SK-N-SH (cell line): ENCODE data around the gene CYFIP1. TPM values are rescaled to one million over a fixed set of nuclear protein-coding genes. Genes with fewer than 3 reads are reported as not detected.

Experiments
- CTCF ChIA-PET: fragments of 300-600, 350-600 bp; formaldehyde crosslinking; extraction: SDS; loops from one replicate; lab custom pipeline; 2021; lab: Yijun Ruan, JAX
- POLR2A ChIA-PET: fragments of 350-600 bp; sonication (Branson Sonifier 250); formaldehyde crosslinking; extraction: SDS; loops from one replicate; lab custom pipeline; 2020; ENCODE audit warnings: antibody characterized with exemption, inconsistent platforms; lab: Yijun Ruan, JAX
- DNase-seq: peaks from one replicate; pipeline ENCODE4 v3.0.0; 2012
- H2AFZ ChIP-seq: fragments of 200-600 bp; sonication (generic); 2 replicates; pipeline ENCODE4 v1.8.1; 2016; ENCODE audit warnings: antibody characterized with exemption, mild to moderate bottlenecking, low read depth
- H3F3A ChIP-seq: fragments of 200-600 bp; sonication (generic); replicated peaks from 2 replicates; pipeline ENCODE3; 2016; ENCODE audit warnings: antibody characterized with exemption, mild to moderate bottlenecking; ENCODE audit not compliant: insufficient read depth
- H3K27ac ChIP-seq, 2 experiments: fragments of 200-500 bp in 1 of 2; fragments of 200-600 bp in 1 of 2; sonication (Bioruptor generic) in 1 of 2; sonication (generic), shearing (Covaris generic) in 1 of 2; 2 replicates each; pipeline versions ENCODE4 v1.5.1 to v1.6.1; 2014 to 2016; ENCODE audit warnings: low read depth in 2 of 2, inconsistent platforms in 1 of 2, low read length in 1 of 2, mild to moderate bottlenecking in 1 of 2, mixed read lengths in 1 of 2
- H3K27me3 ChIP-seq: fragments of 200-600 bp; sonication (generic), shearing (Covaris generic); 2 replicates; pipeline ENCODE4 v1.6.1; 2016; ENCODE audit warnings: mixed run types; ENCODE audit not compliant: insufficient read depth
- H3K36me3 ChIP-seq, 2 experiments: fragments of 200-500 bp in 1 of 2; fragments of 200-600 bp in 1 of 2; sonication (Bioruptor generic) in 1 of 2; sonication (generic) in 1 of 2; replicated peaks in 1 of 2; 2 replicates each; pipeline versions ENCODE3 to v1.5.1; 2014 to 2016; ENCODE audit warnings: low read length in 1 of 2, mild to moderate bottlenecking in 1 of 2; ENCODE audit not compliant: insufficient read depth in 2 of 2, control insufficient read depth in 1 of 2
- H3K4me1 ChIP-seq, 2 experiments: fragments of 200-500 bp in 1 of 2; fragments of 200-600 bp in 1 of 2; sonication (Bioruptor generic) in 1 of 2; sonication (generic), shearing (Covaris generic) in 1 of 2; 2 replicates each; pipeline versions ENCODE4 v1.5.1 to v1.6.1; 2014 to 2016; ENCODE audit warnings: low read depth in 1 of 2, low read length in 1 of 2, mixed run types in 1 of 2; ENCODE audit not compliant: insufficient read depth in 2 of 2, control insufficient read depth in 1 of 2
- H3K4me2 ChIP-seq: fragments of 200-600 bp; sonication (generic), shearing (Covaris generic); 2 replicates; pipeline ENCODE4 v1.6.1; 2017; ENCODE audit warnings: mixed run types
- H3K4me3 ChIP-seq, 2 experiments: fragments of 200-500 bp in 1 of 2; fragments of 200-600 bp in 1 of 2; sonication (Bioruptor generic) in 1 of 2; sonication (generic), shearing (Covaris generic) in 1 of 2; 2 replicates each; pipeline versions ENCODE4 v1.5.1 to v1.8.1; 2014 to 2016; ENCODE audit warnings: low read depth in 2 of 2, inconsistent platforms in 1 of 2, low read length in 1 of 2, mild to moderate bottlenecking in 1 of 2, mixed read lengths in 1 of 2, moderate library complexity in 1 of 2
- H3K79me2 ChIP-seq: fragments of 200-600 bp; sonication (generic); 2 replicates; pipeline ENCODE4 v1.8.1; 2017; ENCODE audit warnings: mild to moderate bottlenecking; ENCODE audit not compliant: insufficient read depth
- H3K9ac ChIP-seq: fragments of 200-600 bp; sonication (generic); 2 replicates; pipeline ENCODE4 v1.6.1; 2017; ENCODE audit warnings: mixed run types
- H3K9me2 ChIP-seq: fragments of 200-600 bp; sonication (generic); 2 replicates; pipeline ENCODE4 v1.6.1; 2017; ENCODE audit warnings: mixed run types
- H3K9me3 ChIP-seq: fragments of 200-600 bp; sonication (generic); 2 replicates; pipeline ENCODE4 v1.6.1; 2017; ENCODE audit warnings: mixed run types, mild to moderate bottlenecking, moderate library complexity
- H4K20me1 ChIP-seq: fragments of 200-600 bp; sonication (generic); 2 replicates; pipeline ENCODE4 v1.6.1; 2017; ENCODE audit warnings: mild to moderate bottlenecking, mixed run types; ENCODE audit not compliant: insufficient read depth
- ELF1 ChIP-seq: IDR thresholded peaks from 2 replicates; pipeline ENCODE4 v1.4.0; 2012
- FOXJ3 ChIP-seq: sonication (generic); formaldehyde crosslinking; IDR thresholded peaks from 2 replicates; pipeline ENCODE4 v1.5.1; 2020; ENCODE audit warnings: mild to moderate bottlenecking, missing genetic modification reagents
- GABPA ChIP-seq: IDR thresholded peaks from 2 replicates; pipeline ENCODE4 v1.4.0; 2012; ENCODE audit warnings: low read depth, mild to moderate bottlenecking
- JUND ChIP-seq: IDR thresholded peaks from 2 replicates; pipeline ENCODE4 v1.4.0; 2012
- MEF2A ChIP-seq: IDR thresholded peaks from 2 replicates; pipeline ENCODE4 v1.4.0; 2012; ENCODE audit warnings: low read depth, borderline replicate concordance
- NFIC ChIP-seq: IDR thresholded peaks from 2 replicates; pipeline ENCODE4 v1.4.0; 2012; ENCODE audit warnings: borderline replicate concordance
- POLR2AphosphoS5 ChIP-seq: IDR thresholded peaks from 2 replicates; pipeline ENCODE4 v1.6.1; 2012; ENCODE audit warnings: low read depth, low read length
- RAD21 ChIP-seq: IDR thresholded peaks from 2 replicates; pipeline ENCODE4 v1.6.1; 2012; ENCODE audit warnings: mild to moderate bottlenecking, low read length
- RCOR1 ChIP-seq: fragments of 150-350 bp; IDR thresholded peaks from 2 replicates; pipeline ENCODE4 v1.6.1; 2017; ENCODE audit warnings: antibody characterized with exemption, low read length
- SMC3 ChIP-seq: IDR thresholded peaks from 2 replicates; pipeline ENCODE4 v1.6.1; 2012; ENCODE audit warnings: low read depth, low read length, improper control_type of control experiment
- TEAD4 ChIP-seq: IDR thresholded peaks from 2 replicates; pipeline ENCODE4 v1.4.0; 2012; ENCODE audit warnings: mild to moderate bottlenecking, borderline replicate concordance; ENCODE audit not compliant: insufficient read depth
- YY1 ChIP-seq: IDR thresholded peaks from 2 replicates; pipeline ENCODE4 v1.4.0; 2012; ENCODE audit warnings: low read depth, mild to moderate bottlenecking
- WGBS: methylation state at CpG from one replicate; pipeline ENCODE4 v1.1.6; 2017; ENCODE audit warnings: low lambda C conversion rate; 5-methylcytosine and 5-hydroxymethylcytosine counted together
- polyA plus RNA-seq, 3 experiments: library from polyadenylated mRNA; depleted of rRNA; stranded (reverse); fragments of >200 nt; gene quantifications; 2 replicates each; pipeline ENCODE4 v1.2.3, GENCODE V29; 2012
- TF ChIP-seq, protein P1 (sequence below): fragments of 150-350 bp; IDR thresholded peaks from 2 replicates; pipeline ENCODE4 v1.6.1; 2017; ENCODE audit warnings: antibody characterized with exemption, low read length, low read depth, borderline replicate concordance
- TF ChIP-seq, protein P2 (sequence below): IDR thresholded peaks from 2 replicates; pipeline ENCODE4 v1.4.0; 2012; ENCODE audit warnings: low read depth

The CYFIP1 gene
- polyA plus RNA-seq, 1 of the 3 experiments (the other 2 are of a cell fraction): 53.4 TPM

DNA sequence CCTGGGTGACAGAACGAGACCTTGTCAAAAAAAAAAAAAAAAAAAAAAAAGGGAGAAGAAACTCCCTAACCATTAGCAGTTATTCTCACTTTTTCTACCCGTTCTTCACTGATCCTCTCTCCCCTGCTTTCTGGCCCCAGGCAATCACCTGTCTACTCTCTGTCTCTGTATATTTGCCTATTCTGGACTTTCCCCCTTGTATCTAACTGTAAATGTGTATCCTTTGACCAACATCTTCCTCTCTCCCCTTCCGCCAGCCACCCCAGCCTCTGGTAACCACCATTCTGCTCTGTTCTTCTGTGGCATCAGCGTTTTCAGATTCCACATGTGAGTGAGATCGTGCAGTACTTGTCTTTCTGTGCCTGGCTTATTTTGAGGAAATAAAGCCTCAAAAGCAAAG is 6.9 kb downstream of the CYFIP1 start:
- Histone ChIP-seq H3K4me1 (no peaks in the 10 kb centered on the region), H3K79me2 (peaks cover 98% of the 10 kb centered on the region), H3K4me3 (no peak overlapping the region), H3K9me3 (peaks cover 10% of the 10 kb centered on the region; the same call in 1 of the 2 replicates), H3K9me2 (no peaks in the 10 kb centered on the region), H3F3A (peaks cover 7% of the 10 kb centered on the region)
- DNase-seq: no peak
- TF ChIP-seq, protein P1, sequence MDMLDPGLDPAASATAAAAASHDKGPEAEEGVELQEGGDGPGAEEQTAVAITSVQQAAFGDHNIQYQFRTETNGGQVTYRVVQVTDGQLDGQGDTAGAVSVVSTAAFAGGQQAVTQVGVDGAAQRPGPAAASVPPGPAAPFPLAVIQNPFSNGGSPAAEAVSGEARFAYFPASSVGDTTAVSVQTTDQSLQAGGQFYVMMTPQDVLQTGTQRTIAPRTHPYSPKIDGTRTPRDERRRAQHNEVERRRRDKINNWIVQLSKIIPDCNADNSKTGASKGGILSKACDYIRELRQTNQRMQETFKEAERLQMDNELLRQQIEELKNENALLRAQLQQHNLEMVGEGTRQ: no peak
- no peak for TF ChIP-seq FOXJ3 (CRISPR knock-in tag)
- no peak for TF ChIP-seq GABPA
- TF ChIP-seq, protein P2, sequence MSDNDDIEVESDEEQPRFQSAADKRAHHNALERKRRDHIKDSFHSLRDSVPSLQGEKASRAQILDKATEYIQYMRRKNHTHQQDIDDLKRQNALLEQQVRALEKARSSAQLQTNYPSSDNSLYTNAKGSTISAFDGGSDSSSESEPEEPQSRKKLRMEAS: no peak
- TF ChIP-seq, all 33 proteins: peak for 0
- Histone ChIP-seq H3K27ac (no peak overlapping the region), H3K36me3 (peaks cover 0 to 13% of the 10 kb centered on the region in 2 experiments), H3K9ac (no peak overlapping the region), H2AFZ (no peak overlapping the region), H4K20me1 (peaks cover 97% of the 10 kb centered on the region), H3K4me2 (no peak overlapping the region), H3K27me3 (no peaks in the 10 kb centered on the region)
- CTCF ChIA-PET: no interaction called here
- POLR2A ChIA-PET: no interaction called here
- 85% methylated on average over 5 of the region's 5 CpGs for WGBS

DNA sequence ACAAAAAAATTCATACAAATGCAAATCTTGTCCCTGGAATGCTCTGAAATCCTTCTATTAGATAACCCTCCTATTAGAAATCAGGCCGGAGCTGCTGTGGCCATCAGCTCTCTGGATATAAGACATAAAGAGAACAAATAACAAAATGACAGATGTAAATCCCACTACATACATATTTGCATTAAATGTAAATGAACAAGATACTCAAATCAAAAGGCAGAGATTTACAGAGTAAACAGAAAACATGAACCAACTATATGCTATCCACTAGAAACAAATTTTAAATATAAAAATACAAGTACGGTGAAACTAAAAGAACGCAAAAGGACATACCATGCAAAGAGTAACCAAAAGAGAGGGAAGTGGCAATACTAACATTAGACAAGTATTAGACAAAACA is 10.7 kb downstream of the CYFIP1 start:
- peaks cover 18% of the 10 kb centered on the region for H3F3A ChIP-seq
- no peak overlapping the region for H3K9ac ChIP-seq
- peaks cover 97% of the 10 kb centered on the region for H4K20me1 ChIP-seq
- peaks cover 10% of the 10 kb centered on the region; the same call in 1 of the 2 replicates for H3K9me3 ChIP-seq
- H3K27me3 ChIP-seq: no peaks in the 10 kb centered on the region
- H3K27ac ChIP-seq: peak overlapping the region in 1 of 2 experiments; percentile 56; a peak in 1 of 4 replicates
- peaks cover under 1 to 1% of the 10 kb centered on the region in 2 experiments; a peak in 1 of 4 replicates for H3K4me1 ChIP-seq
- WGBS: 98% methylated on average over 3 of the region's 3 CpGs
- H3K4me3 ChIP-seq: no peak overlapping the region
- peaks cover 0 to 13% of the 10 kb centered on the region in 2 experiments for H3K36me3 ChIP-seq
- H3K79me2 ChIP-seq: peaks cover 97% of the 10 kb centered on the region
- CTCF ChIA-PET: interaction anchor here (1.3 kb wide), 1 partner anchor 10 kb away, joined by 3 read pairs; the partner anchor contains the start of gene CYFIP1
- DNase-seq: no peak
- no peak overlapping the region for H3K4me2 ChIP-seq
- TF ChIP-seq ELF1 (no peak), RCOR1 (no peak), SMC3 (no peak), JUND (no peak), TEAD4 (no peak), GABPA (no peak), POLR2AphosphoS5 (no peak), MEF2A (no peak), NFIC (no peak), YY1 (no peak), RAD21 (no peak)
- TF ChIP-seq, protein P1: no peak
- H2AFZ ChIP-seq: no peak overlapping the region
- POLR2A ChIA-PET: no interaction called here
- no peaks in the 10 kb centered on the region for H3K9me2 ChIP-seq
